ENCODE measurements around the gene CCSER2.
"Not testable (repeated sequence)": the region's sequence is repeated elsewhere in the genome, so short reads cannot be mapped to it uniquely, and the experiment has no call there.

The CCSER2 gene, protein sequence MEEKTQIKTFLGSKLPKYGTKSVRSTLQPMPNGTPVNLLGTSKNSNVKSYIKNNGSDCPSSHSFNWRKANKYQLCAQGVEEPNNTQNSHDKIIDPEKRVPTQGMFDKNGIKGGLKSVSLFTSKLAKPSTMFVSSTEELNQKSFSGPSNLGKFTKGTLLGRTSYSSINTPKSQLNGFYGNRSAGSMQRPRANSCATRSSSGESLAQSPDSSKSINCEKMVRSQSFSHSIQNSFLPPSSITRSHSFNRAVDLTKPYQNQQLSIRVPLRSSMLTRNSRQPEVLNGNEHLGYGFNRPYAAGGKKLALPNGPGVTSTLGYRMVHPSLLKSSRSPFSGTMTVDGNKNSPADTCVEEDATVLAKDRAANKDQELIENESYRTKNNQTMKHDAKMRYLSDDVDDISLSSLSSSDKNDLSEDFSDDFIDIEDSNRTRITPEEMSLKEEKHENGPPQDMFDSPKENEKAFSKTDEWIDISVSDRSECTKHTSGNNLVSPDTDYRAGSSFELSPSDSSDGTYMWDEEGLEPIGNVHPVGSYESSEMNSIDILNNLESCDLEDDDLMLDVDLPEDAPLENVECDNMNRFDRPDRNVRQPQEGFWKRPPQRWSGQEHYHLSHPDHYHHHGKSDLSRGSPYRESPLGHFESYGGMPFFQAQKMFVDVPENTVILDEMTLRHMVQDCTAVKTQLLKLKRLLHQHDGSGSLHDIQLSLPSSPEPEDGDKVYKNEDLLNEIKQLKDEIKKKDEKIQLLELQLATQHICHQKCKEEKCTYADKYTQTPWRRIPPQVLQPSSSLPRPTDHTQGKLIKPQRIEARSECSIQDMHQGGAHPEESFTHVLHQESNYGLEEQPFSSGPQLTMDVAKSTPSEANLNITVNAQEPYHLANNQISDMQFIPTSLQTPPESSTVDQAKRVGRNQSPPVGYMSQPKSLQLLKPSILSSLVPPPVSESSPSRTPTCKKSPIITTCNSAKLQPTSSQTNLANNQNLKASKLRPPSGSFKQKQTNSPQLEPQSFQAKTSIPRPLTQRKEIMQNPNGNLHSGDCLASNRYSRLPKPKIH

GRCh38 chr10:84328418-84329195, at the start of gene CCSER2:
CCSER2 (plus strand) TSS chr10:84328589; CDS start chr10:84371053, 42,464 bp downstream.
- DNase-seq = peak; percentile 94 to 99

GRCh38 chr10:84279876-84280475, 48.4 kb upstream of the CCSER2 start:
- DNase-seq = not testable (repeated sequence)

DNA sequence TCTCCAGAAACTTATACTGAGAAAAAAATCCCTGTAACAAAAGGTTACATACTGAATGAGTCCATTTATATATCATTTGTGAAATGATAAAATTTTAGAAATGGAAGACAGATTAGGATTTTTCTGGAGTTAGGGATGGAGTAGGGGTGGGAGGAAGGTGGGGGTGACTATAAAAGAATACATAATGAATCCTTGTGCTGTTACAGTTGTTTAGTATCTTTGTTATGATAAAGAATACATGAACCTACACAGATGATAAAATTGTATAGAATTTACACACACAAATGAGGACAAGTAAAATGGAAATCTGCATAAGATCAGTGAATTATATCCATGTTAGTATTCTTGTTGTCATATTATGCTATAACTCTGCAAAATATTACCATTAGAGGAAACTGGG, 41.7 kb upstream of the CCSER2 start:
- no peak for DNase-seq

DNA sequence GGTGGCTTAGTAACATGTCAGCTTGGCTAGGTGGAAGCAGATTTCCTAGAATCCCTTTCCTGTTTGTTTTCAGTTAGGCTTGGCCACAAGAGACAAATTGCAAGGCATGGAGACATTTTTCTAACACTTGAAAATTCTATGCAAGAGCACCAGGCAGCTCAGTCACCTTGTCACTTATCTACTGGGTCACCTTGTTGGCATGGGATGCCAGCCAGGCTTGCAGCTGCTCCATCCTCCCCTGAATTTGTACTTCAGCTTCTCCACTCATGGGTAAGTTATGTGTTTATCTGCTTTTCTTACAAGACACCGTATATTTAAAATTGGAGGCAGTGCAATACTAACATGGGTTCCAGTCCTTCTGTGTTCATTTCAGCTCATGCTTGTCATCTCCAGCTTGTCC, 40.2 kb upstream of the CCSER2 start:
- no peak for DNase-seq

GRCh38 chr10:84289521-84290200, 38.7 kb upstream of the CCSER2 start:
- no peak for DNase-seq

DNA sequence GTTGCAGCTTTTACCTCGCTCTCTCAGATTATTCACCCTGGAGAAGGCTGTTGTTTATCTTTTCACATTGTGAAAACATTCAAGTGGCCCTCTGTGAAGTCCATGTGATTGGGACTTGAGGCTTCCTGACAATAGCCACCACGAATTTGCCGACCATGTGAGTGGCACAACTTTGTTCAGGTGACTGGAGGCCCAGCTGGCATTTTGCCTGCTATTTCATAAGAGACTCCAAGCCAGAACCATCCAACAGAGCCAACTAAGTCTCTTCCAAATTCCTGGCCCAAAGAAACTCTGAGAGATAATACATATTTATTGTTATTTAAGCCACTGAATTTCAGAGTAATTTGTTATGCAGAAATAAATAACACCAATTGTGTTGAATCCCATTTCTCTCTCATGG, 38.2 kb upstream of the CCSER2 start:
- DNase-seq = no peak

- DNase-seq = no peak
Measured at GRCh38 chr10:84291384-84291783, 37.0 kb upstream of the CCSER2 start.

- DNase-seq = no peak
Measured at GRCh38 chr10:84292502-84292901, 35.9 kb upstream of the CCSER2 start.

- no peak for DNase-seq
Measured at GRCh38 chr10:84293171-84293570, 35.2 kb upstream of the CCSER2 start.

DNA sequence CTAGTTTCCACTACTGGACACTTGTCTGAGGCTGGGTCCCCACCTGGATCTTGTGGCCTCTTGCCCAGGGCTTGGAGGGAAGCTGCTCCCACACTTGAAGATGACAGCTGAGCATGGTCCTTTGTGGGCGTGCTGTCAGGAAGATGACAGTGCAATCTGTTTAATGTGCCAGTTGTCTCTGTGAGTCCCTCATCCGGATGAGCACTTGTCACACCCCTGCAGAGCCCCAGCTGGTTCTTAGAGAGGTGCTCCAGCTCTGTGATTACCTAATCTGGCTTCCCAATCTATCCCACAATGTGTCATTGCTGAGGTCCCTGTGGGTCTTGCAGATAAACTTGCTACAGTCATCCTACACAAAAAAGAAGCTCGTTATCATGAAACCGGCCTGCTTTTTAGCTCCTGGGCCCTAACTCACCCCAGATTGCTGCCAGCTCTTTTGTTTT, 34.8 kb upstream of the CCSER2 start:
- DNase-seq = peak in 1 of 2 donors; percentile 29

DNA sequence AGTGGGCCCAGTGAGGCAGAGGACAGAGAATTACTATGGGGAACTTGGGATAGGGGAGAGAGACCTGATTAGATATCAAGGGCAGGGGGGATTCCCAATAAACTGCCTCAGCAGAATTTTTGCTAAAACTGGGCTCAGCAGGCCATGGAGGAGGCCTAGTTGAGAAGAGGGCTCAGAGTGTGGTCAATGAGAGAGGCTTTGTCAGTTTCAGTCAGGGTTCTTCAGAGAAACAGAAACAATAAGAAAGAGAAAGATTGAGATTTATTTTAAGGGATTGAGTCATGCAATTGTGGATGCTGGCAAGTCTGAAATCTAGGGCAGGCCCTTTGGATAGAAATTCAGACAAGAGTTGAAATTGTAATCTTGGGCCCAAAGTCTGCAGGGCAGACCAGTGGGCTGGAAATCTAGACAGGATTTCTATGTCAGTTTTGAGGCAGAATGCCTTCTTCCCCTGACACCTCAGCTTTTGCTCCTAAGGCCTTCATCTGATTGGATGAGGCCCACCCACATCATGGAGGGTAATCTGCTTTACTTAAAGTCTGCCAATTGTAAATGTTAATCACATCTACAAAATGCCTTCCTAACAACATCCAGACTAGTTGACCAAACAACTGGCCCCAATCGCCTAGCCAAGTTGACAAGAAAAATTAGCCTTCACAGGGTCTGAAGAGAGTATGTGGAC, 33.5 kb upstream of the CCSER2 start:
- DNase-seq = no peak

DNA sequence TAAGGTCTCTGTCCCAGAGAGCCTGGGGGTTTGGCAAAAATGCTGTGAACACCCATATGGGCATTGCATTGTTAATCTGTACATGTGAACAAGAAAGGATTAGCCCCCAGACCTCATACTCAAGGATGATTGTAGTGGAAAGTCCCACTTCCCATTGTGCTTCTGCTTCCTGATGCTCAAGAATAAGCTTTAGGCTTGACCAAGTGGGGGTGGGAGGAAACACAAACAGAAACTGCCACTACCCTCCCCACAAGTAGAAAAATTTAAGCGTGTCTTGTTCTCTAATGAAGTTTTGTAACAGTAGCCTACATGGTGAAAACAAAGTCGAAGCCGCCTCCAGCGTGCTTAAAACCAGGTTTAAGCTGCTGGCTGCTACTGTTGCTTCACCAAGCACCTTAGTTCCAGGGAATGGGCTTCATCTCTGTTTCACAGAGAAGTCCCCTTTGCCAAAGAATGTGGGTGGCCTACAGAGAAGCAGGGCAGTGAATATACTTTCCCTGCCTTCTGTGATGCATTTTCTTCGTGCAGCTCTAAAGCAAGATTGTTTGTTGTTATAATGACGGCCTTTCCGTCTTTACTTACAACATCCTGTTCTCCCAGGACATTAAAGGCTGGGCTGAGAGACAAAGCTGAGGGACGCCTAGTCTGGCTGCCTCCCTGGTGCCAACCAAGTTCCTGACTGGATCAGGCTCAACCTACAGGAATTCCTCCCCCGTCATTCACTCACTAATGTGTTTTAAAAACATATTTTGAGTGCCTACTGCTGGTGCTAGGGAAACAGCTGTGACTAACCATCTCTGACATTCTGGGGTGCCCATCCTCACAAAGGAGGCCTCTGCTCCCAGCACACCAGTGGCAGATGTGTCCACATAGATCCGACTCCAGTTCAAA, 32.1 kb upstream of the CCSER2 start:
- DNase-seq = no peak

GRCh38 chr10:84298057-84298456, 30.3 kb upstream of the CCSER2 start:
- no peak for DNase-seq

GRCh38 chr10:84302223-84302622, 26.2 kb upstream of the CCSER2 start:
- no peak for DNase-seq

GRCh38 chr10:84306751-84307384, 21.5 kb upstream of the CCSER2 start:
- no peak for DNase-seq

GRCh38 chr10:84308021-84308420, 20.4 kb upstream of the CCSER2 start:
- DNase-seq = no peak

DNA sequence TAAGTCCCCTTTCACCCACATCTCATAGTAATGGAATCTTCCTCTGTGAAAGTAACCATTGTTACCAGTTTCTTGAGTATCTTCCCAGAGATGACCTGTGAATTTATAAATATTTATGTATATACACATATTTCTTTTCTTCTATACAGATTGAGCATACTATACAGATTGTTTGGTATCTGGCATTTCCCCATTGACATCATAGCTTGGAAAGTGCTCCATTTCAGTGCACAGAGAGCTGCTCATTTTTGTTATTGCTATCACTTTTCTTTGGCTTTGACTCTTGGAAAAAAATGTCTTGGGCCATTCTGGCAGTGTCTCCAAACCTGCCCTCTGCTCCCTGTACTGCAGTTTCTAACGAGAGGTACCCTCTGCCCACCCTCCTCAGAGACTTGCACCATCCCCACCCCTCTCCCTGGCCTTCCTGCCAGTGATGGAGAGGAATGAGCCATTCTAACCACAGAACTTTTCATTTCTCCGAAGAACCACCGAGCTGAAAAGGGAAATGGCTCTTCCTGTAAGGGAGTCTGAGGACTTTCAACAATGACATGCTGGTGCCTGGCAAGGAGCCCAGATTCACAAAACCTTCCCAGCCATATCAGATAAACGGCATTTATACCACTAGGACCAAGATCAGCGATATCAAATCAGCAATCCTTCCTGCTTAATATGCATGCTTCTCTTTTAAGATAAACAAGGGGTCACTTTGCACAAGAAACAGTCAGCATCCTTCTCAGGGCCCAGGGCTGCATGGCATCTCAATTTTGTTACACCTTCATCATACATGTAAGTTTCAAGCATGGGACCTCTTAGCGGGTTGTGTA, 19.7 kb upstream of the CCSER2 start:
- DNase-seq = peak; percentile 28 to 63

DNA sequence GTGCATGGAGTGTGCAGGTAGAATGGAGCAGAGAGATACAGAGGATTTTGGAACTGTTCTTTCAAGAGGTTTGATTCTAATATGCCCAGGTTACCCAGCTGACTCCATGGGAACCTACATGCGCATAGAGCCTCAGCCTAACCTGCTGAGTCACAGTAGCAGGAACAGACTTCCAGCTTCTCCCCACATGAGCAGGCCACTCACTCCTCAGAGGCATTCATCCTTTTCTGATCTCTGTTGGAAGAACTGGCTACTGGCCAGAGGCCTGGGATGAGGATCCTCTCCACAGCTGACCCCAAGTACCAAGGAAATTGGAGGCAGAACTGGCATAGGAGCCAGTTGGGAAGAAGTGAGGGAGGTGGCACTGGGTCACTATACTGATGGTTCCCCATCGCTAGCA, 17.9 kb upstream of the CCSER2 start:
- DNase-seq = no peak

DNA sequence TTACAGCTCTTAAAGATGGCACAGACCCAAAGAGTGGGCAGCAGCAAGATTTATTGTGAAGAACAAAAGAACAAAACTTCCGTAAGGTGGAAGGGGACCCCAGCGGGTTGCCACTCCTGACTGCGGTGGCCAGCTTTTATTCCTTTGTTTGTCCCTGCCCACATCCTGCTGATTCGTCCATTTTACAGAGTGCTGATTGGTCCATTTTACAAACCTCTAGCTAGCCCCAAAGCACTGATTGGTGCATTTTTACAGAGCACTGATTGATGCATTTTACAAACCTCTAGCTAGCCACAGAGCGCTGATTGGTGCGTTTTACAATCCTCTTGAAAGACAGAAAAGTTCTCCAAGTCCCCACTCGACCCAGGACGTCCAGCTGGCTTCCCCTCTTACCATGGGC, 16.8 kb upstream of the CCSER2 start:
- DNase-seq = no peak
